Keratinocyte (primary cell): ENCODE data around the gene RPL37A. TPM values are rescaled to one million over a fixed set of nuclear protein-coding genes. Genes with fewer than 3 reads are reported as not detected.

ENCODE experiments used
- DNase-seq: peaks from one replicate; pipeline ENCODE4 v3.0.0-alpha.2; 2011; ENCODE audit warnings: low read depth, missing footprints, low spot score
- FAIRE-seq: peaks from 2 replicates; lab custom pipeline; 2011; peaks lifted over from hg19 to GRCh38; lab: Jason Lieb, UNC
- H2AFZ ChIP-seq: 2 replicates; pipeline ENCODE4 v1.6.0; 2012; ENCODE audit warnings: low read length, control low read depth, inconsistent platforms; ENCODE audit not compliant: control insufficient read depth
- H3K27ac ChIP-seq: 2 replicates; pipeline ENCODE4 v1.5.1; 2011; ENCODE audit warnings: low read length; ENCODE audit not compliant: control insufficient read depth, insufficient read depth
- H3K27me3 ChIP-seq: 3 replicates; pipeline ENCODE4 v1.6.0; 2011; ENCODE audit warnings: low read length; ENCODE audit not compliant: control insufficient read depth, insufficient read depth; ENCODE audit errors: extremely low read depth
- H3K36me3 ChIP-seq, 2 experiments: 2 replicates in 1 of 2; 3 replicates in 1 of 2; pipeline ENCODE4 v1.5.1; 2011; ENCODE audit warnings: low read length in 2 of 2, mild to moderate bottlenecking in 1 of 2; ENCODE audit not compliant: control insufficient read depth in 2 of 2, insufficient read depth in 2 of 2; ENCODE audit errors: extremely low read depth in 1 of 2
- H3K4me1 ChIP-seq: 3 replicates; pipeline ENCODE4 v1.5.1; 2011; ENCODE audit warnings: low read length; ENCODE audit not compliant: control insufficient read depth, insufficient read depth; ENCODE audit errors: extremely low read depth
- H3K4me2 ChIP-seq: 3 replicates; pipeline ENCODE4 v1.6.0; 2011; ENCODE audit warnings: low read depth, low read length; ENCODE audit not compliant: control insufficient read depth, insufficient read depth; ENCODE audit errors: extremely low read depth
- H3K4me3 ChIP-seq, 3 experiments: fragments of 200-600 bp in 1 of 3; sonication (generic) in 1 of 3; 2 replicates in 2 of 3; 3 replicates in 1 of 3; pipeline ENCODE4 v1.5.1; 2011 to 2016; ENCODE audit warnings: low read length in 3 of 3, mild to moderate bottlenecking in 3 of 3, control low read depth in 2 of 3, inconsistent platforms in 1 of 3, low read depth in 1 of 3, mixed read lengths in 1 of 3, mixed run types in 1 of 3, moderate library complexity in 1 of 3; ENCODE audit not compliant: control insufficient read depth in 2 of 3, insufficient read depth in 2 of 3; ENCODE audit errors: extremely low read depth in 1 of 3
- H3K79me2 ChIP-seq: 2 replicates; pipeline ENCODE4 v1.6.0; 2012; ENCODE audit warnings: low read length; ENCODE audit not compliant: control insufficient read depth, insufficient read depth
- H3K9ac ChIP-seq: 3 replicates; pipeline ENCODE4 v1.6.0; 2011; ENCODE audit warnings: low read length; ENCODE audit not compliant: control insufficient read depth, insufficient read depth; ENCODE audit errors: extremely low read depth
- H3K9me1 ChIP-seq: 3 replicates; pipeline ENCODE4 v1.6.0; 2011; ENCODE audit warnings: low read length; ENCODE audit not compliant: control insufficient read depth, insufficient read depth; ENCODE audit errors: extremely low read depth
- H3K9me3 ChIP-seq: 2 replicates; pipeline ENCODE4 v1.5.1; 2012; ENCODE audit warnings: low read depth, low read length; ENCODE audit not compliant: control insufficient read depth
- H4K20me1 ChIP-seq: 3 replicates; pipeline ENCODE4 v1.6.0; 2011; ENCODE audit warnings: low read length; ENCODE audit not compliant: control insufficient read depth, insufficient read depth; ENCODE audit errors: extremely low read depth
- CTCF ChIP-seq, 3 experiments: IDR thresholded peaks in 1 of 3; conservative IDR thresholded peaks in 1 of 3; optimal IDR thresholded peaks in 1 of 3; 2 replicates in 2 of 3; 3 replicates in 1 of 3; pipeline versions ENCODE3 to v1.5.1; 2011; ENCODE audit warnings: low read length in 3 of 3, mild to moderate bottlenecking in 3 of 3, moderate library complexity in 2 of 3, control low read depth in 1 of 3, inconsistent platforms in 1 of 3; ENCODE audit not compliant: insufficient read depth in 2 of 3; ENCODE audit errors: extremely low read depth in 1 of 3
- EZH2 ChIP-seq: IDR thresholded peaks from one replicate; pipeline ENCODE4 v1.6.1; 2012; ENCODE audit warnings: inconsistent platforms, mild to moderate bottlenecking, low read length, moderate library complexity
- dilution Hi-C: fragments of 300-500 bp; cut with MboI; formaldehyde crosslinking; loops from one replicate; pipeline ENCODE4 v1.7.0; 2020; ENCODE audit warnings: low sequenced_read_pairs; ENCODE audit not compliant: extremely low pct_ligation_motif_present
- polyA plus RNA-seq, 5 experiments: library from polyadenylated mRNA; depleted of rRNA in 3 of 5; stranded (reverse) in 3 of 5; stranded (forward) in 1 of 5; unstranded in 1 of 5; fragments of >200 nt; gene quantifications; 1 replicate in 1 of 5; 2 replicates in 3 of 5; 3 replicates in 1 of 5; pipeline versions ENCODE4 v1.2.1 to v1.2.3, GENCODE V29; 2011 to 2012; ENCODE audit warnings: missing spikeins in 2 of 5, low read depth in 1 of 5, low replicate concordance in 1 of 5

RPL37A gene
- polyA plus RNA-seq, 1 donor (not counting 4 experiments of a cell fraction or from before 2014, with no cell fraction given) = 4,257 TPM

DNA sequence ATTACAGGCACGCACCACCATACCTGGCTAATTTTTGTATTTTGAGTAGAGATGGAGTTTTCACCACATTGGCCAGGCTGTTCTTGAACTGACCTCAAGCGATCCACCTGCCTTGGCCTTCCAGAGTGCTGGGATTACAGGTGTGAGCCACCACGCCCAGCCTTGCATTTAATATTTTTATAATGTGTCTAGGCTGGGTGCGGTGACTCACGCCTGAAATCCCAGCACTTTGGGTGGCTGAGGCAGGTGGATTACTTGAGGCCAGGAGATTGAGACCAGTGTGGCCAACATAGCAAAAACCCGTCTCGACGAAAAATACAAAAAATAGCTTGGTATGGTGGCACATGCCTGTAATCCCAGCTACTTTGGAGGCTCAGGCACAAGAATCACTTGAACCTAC, 3.2 kb downstream of the RPL37A start:
- H3K27ac ChIP-seq = no peak overlapping the region
- DNase-seq = no peak
- no peak for FAIRE-seq
- H4K20me1 ChIP-seq = peaks cover 26% of the 10 kb centered on the region
- no peak overlapping the region for H2AFZ ChIP-seq
- H3K79me2 ChIP-seq = peaks cover 57% of the 10 kb centered on the region
- H3K4me1 ChIP-seq = peaks cover 26% of the 10 kb centered on the region
- H3K9ac ChIP-seq = no peak overlapping the region
- H3K27me3 ChIP-seq = no peaks in the 10 kb centered on the region
- dilution Hi-C loops = no loop called here
- H3K9me3 ChIP-seq = no peaks in the 10 kb centered on the region
- H3K4me2 ChIP-seq = peak overlapping the region; percentile 11
- H3K36me3 ChIP-seq = peaks cover 28 to 59% of the 10 kb centered on the region in 2 experiments
- no peaks in the 10 kb centered on the region for H3K9me1 ChIP-seq
- H3K4me3 ChIP-seq = no peak overlapping the region
- TF ChIP-seq CTCF (optimal IDR thresholded peaks at IDR 0.05 in 1 of 3, IDR thresholded peaks at IDR 0.05 in 1 of 3, conservative IDR thresholded peaks at IDR 0.05 in 1 of 3; ENCODE audit: extremely low read depth in 1 of 3, insufficient read depth in 2 of 3, low read length in 3 of 3) = no peak
- TF ChIP-seq EZH2 = no peak

GRCh38 chr2:216502381-216503158, 3.9 kb downstream of the RPL37A start:
- Histone ChIP-seq H3K4me2 (peak overlapping the region; percentile 11), H4K20me1 (peaks cover 26% of the 10 kb centered on the region), H3K79me2 (peaks cover 56% of the 10 kb centered on the region), H3K36me3 (peaks cover 28 to 60% of the 10 kb centered on the region in 2 experiments), H3K27ac (no peak overlapping the region), H2AFZ (no peak overlapping the region), H3K4me1 (peaks cover 25% of the 10 kb centered on the region), H3K4me3 (no peak overlapping the region), H3K9ac (no peak overlapping the region), H3K27me3 (no peaks in the 10 kb centered on the region), H3K9me1 (no peaks in the 10 kb centered on the region), H3K9me3 (no peaks in the 10 kb centered on the region)
- TF ChIP-seq EZH2 = no peak
- TF ChIP-seq CTCF (optimal IDR thresholded peaks at IDR 0.05 in 1 of 3, IDR thresholded peaks at IDR 0.05 in 1 of 3, conservative IDR thresholded peaks at IDR 0.05 in 1 of 3; ENCODE audit: extremely low read depth in 1 of 3, insufficient read depth in 2 of 3, low read length in 3 of 3) = no peak
- DNase-seq (no peak), FAIRE-seq (no peak)
- dilution Hi-C loops = no loop called here
